ENCODE data around the gene CLEC19A. TPM values are rescaled to one million over a fixed set of nuclear protein-coding genes. Genes with fewer than 3 reads are reported as not detected.
A peak's percentile ranks its signal among the peaks of the same experiment; 100 is the strongest.

CLEC19A gene
- total and polyA plus RNA-seq, 4 donors = not detected

DNA sequence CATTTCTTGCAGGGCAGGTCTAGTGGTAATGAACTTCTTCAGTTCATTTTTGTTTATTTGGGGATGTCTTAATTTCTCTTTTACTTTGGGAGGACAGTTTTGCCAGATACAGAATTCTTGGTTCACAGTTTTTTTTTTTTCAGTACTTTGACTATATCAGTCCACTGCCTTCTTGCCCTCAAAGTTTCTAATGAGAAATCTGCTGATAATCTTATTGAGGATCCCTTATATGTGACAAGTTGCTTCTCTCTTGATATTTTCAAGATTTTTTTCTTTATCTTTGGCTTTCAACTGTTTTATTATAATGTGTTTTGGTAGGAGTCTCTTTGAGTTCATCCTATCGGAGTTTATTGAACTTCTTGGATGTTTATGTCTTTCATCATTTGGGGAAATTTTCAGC is 42.8 kb downstream of the CLEC19A start:
- no peaks in the 10 kb centered on the region for H3K27me3 ChIP-seq (ENCODE audit: control insufficient read depth in 1 of 2, insufficient read depth in 2 of 2, low read length in 1 of 2)
- no peak overlapping the region for H3K27ac ChIP-seq (ENCODE audit: low read depth in 1 of 2, low read length in 2 of 2)
- WGBS, 2 donors = 91 to 95% methylated on average over 1 of the region's 1 CpG
- no peak overlapping the region for H3K4me3 ChIP-seq (ENCODE audit: low read length in 2 of 2)
- no peak for ATAC-seq (ENCODE audit: low FRiP score)
- intact Hi-C loops (cut with DNase I) = no loop called here
- peaks cover 0 to 2% of the 10 kb centered on the region in 2 donors for H3K4me1 ChIP-seq (ENCODE audit: control insufficient read depth in 1 of 2, insufficient read depth in 2 of 2, low read length in 2 of 2)
- H3K36me3 ChIP-seq (ENCODE audit: control insufficient read depth in 1 of 2, insufficient read depth in 2 of 2, low read length in 1 of 2) = no peaks in the 10 kb centered on the region
- H3K9me3 ChIP-seq (ENCODE audit: control insufficient read depth, low read length) = no peaks in the 10 kb centered on the region
- no peak for DNase-seq

DNA sequence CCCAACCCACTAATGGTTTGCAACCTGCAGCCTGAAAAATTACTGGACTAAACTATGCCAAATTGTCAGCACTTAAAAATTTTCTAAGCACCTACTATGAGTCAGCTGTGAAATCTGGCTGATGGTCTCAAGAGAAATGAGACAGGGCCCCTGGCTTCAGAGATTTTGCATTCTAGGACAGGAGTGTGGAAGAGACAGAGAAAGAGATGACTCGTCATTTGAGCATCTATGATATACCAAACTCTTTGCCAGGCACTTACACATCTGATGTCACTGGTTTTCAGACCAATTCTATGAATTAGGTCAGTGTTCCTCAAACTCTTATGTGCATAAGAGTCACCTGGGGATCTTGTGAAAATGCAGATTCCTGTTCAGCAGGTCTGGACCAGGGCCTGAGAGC is 44.4 kb downstream of the CLEC19A start:
- Histone ChIP-seq H3K36me3 (ENCODE audit: control insufficient read depth in 1 of 2, insufficient read depth in 2 of 2, low read length in 1 of 2) (no peaks in the 10 kb centered on the region), H3K27ac (ENCODE audit: low read depth in 1 of 2, low read length in 2 of 2) (no peak overlapping the region), H3K4me3 (ENCODE audit: low read length in 2 of 2) (no peak overlapping the region), H3K27me3 (ENCODE audit: control insufficient read depth in 1 of 2, insufficient read depth in 2 of 2, low read length in 1 of 2) (no peaks in the 10 kb centered on the region), H3K4me1 (ENCODE audit: control insufficient read depth in 1 of 2, insufficient read depth in 2 of 2, low read length in 2 of 2) (peaks cover 0 to 2% of the 10 kb centered on the region in 2 donors), H3K9me3 (ENCODE audit: control insufficient read depth, low read length) (no peaks in the 10 kb centered on the region)
- 93 to 94% methylated on average over 1 of the region's 1 CpG for WGBS, 2 donors
- DNase-seq (no peak), ATAC-seq (ENCODE audit: low FRiP score) (no peak)
- intact Hi-C loops (cut with DNase I) = no loop called here

DNA sequence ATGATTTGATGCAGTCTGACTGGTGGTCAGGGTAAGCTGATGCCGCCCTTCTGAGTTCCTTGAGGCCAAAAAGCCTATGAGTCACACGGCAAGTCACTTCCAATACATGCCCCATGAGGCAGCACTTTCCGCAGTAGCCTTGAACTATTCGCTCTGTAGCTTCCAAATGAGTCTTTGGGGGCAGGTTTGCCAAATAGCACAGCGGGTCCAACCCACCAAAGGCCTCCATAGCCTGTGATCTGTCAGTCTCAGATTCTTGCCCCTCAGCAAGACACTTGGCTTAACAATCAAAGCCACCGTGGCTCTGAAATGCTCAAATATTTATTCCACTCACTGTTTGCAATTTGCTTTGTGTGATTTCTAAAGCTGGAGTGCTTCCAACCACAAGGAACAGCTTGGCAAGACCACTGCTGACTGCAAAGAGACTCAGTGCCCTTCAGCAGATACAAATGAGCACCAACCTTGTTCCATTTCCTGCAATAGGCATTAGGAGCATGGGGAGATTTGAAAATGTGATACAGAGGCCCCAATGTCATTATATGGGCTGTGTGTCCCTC is 45.4 kb downstream of the CLEC19A start:
- Histone ChIP-seq H3K9me3 (ENCODE audit: control insufficient read depth, low read length) (no peaks in the 10 kb centered on the region), H3K4me1 (ENCODE audit: control insufficient read depth in 1 of 2, insufficient read depth in 2 of 2, low read length in 2 of 2) (peaks cover 0 to 2% of the 10 kb centered on the region in 2 donors), H3K36me3 (ENCODE audit: control insufficient read depth in 1 of 2, insufficient read depth in 2 of 2, low read length in 1 of 2) (no peaks in the 10 kb centered on the region), H3K27me3 (ENCODE audit: control insufficient read depth in 1 of 2, insufficient read depth in 2 of 2, low read length in 1 of 2) (no peaks in the 10 kb centered on the region), H3K4me3 (ENCODE audit: low read length in 2 of 2) (no peak overlapping the region), H3K27ac (ENCODE audit: low read depth in 1 of 2, low read length in 2 of 2) (peak overlapping the region in 1 of 2 donors; percentile 11)
- DNase-seq (peak in 1 of 2 donors; percentile 44), ATAC-seq (ENCODE audit: low FRiP score) (no peak)
- 15 to 20% methylated on average over 6 of the region's 6 CpGs for WGBS, 2 donors
- intact Hi-C loops (cut with DNase I) = no loop called here

DNA sequence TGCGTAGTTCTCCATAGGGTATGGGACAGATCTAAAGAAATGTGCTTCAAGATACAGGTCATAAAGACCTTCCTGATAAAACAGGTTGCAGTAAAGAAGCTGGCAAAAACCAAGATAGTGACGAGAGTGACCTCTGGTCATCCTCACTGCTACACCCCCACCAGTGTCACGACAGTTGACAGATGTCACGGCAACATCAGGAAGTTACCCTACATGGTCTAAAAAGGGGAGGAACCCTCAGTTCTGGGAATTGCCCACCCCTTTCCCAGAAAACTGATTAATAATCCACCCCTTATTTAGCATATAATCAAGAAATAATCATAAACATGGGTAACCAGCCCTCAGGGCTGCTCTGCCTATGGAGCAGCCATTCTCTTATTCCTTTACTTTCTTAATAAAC is 46.3 kb downstream of the CLEC19A start:
- H3K27me3 ChIP-seq (ENCODE audit: control insufficient read depth in 1 of 2, insufficient read depth in 2 of 2, low read length in 1 of 2) = no peaks in the 10 kb centered on the region
- ATAC-seq (ENCODE audit: low FRiP score) (no peak), DNase-seq (no peak)
- WGBS, 2 donors = 87 to 89% methylated on average over 4 of the region's 4 CpGs
- no peak overlapping the region for H3K4me3 ChIP-seq (ENCODE audit: low read length in 2 of 2)
- peaks cover 0 to 2% of the 10 kb centered on the region in 2 donors for H3K4me1 ChIP-seq (ENCODE audit: control insufficient read depth in 1 of 2, insufficient read depth in 2 of 2, low read length in 2 of 2)
- no peaks in the 10 kb centered on the region for H3K36me3 ChIP-seq (ENCODE audit: control insufficient read depth in 1 of 2, insufficient read depth in 2 of 2, low read length in 1 of 2)
- intact Hi-C loops (cut with DNase I) = no loop called here
- no peak overlapping the region for H3K27ac ChIP-seq (ENCODE audit: low read depth in 1 of 2, low read length in 2 of 2)
- no peaks in the 10 kb centered on the region for H3K9me3 ChIP-seq (ENCODE audit: control insufficient read depth, low read length)

DNA sequence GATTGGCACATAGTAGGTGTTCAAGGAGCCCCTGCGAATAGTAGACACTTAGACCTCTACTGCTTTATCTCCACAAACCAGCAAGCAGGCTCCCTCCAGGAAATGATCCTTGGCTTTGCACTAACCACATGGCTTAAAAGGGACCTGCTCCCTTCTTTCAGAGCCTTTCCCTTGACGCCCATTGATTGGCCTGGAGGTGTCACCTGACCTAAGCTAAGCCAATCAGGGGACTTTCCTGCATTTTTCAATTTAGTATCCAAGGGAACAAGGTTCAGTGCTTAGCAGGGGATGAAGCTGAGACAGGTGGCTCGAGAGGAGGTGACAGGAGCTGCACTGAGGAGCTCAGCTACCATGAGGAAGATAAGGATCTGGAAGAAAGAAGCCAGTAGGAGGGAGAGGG is 52.8 kb downstream of the CLEC19A start:
- Histone ChIP-seq H3K36me3 (ENCODE audit: control insufficient read depth in 1 of 2, insufficient read depth in 2 of 2, low read length in 1 of 2) (no peaks in the 10 kb centered on the region), H3K4me3 (ENCODE audit: low read length in 2 of 2) (no peak overlapping the region), H3K27me3 (ENCODE audit: control insufficient read depth in 1 of 2, insufficient read depth in 2 of 2, low read length in 1 of 2) (no peaks in the 10 kb centered on the region), H3K9me3 (ENCODE audit: control insufficient read depth, low read length) (no peaks in the 10 kb centered on the region), H3K4me1 (ENCODE audit: control insufficient read depth in 1 of 2, insufficient read depth in 2 of 2, low read length in 2 of 2) (no peaks in the 10 kb centered on the region), H3K27ac (ENCODE audit: low read depth in 1 of 2, low read length in 2 of 2) (no peak overlapping the region)
- WGBS, 2 donors = 68% methylated on average over 3 of the region's 3 CpGs
- ATAC-seq (ENCODE audit: low FRiP score) (no peak), DNase-seq (no peak)
- intact Hi-C loops (cut with DNase I) = no loop called here

DNA sequence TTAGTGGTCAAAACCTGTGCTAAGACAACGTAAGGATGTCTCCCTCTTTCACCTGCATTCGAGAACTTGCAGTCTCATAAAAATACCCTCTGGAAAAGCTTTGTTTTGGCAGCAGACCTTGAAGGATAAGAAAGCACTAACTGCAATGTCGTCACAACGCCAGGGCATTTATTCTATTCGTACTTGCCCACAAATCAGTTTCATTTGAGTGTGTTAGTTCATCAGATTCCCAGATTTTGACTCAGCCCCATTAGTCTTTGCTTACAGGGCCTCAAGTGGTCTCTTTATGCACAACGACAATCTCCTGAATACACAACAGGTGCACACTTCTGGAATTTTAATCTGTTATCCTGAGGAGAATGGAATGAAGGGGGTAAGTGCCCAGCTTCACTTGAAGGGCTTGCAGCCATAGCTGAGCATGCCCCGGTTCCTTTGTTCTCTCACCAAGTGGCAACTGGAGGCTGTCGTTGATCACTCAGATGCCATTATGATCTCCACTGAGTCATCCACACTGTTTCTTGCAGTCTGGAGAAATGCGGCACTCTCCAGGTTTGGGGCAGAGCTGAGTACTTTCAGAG is 58.8 kb downstream of the CLEC19A start:
- no peak for DNase-seq
- Histone ChIP-seq H3K9me3 (ENCODE audit: control insufficient read depth, low read length) (peaks cover 2% of the 10 kb centered on the region), H3K27me3 (ENCODE audit: control insufficient read depth in 1 of 2, insufficient read depth in 2 of 2, low read length in 1 of 2) (no peaks in the 10 kb centered on the region), H3K27ac (ENCODE audit: low read depth in 1 of 2, low read length in 2 of 2) (no peak overlapping the region), H3K4me3 (ENCODE audit: low read length in 2 of 2) (no peak overlapping the region), H3K4me1 (ENCODE audit: control insufficient read depth in 1 of 2, insufficient read depth in 2 of 2, low read length in 2 of 2) (no peaks in the 10 kb centered on the region), H3K36me3 (ENCODE audit: control insufficient read depth in 1 of 2, insufficient read depth in 2 of 2, low read length in 1 of 2) (no peaks in the 10 kb centered on the region)
- intact Hi-C loops (cut with DNase I) = no loop called here
- WGBS, 2 donors = 55 to 64% methylated on average over 9 of the region's 9 CpGs
- ATAC-seq (ENCODE audit: low FRiP score) = no peak

DNA sequence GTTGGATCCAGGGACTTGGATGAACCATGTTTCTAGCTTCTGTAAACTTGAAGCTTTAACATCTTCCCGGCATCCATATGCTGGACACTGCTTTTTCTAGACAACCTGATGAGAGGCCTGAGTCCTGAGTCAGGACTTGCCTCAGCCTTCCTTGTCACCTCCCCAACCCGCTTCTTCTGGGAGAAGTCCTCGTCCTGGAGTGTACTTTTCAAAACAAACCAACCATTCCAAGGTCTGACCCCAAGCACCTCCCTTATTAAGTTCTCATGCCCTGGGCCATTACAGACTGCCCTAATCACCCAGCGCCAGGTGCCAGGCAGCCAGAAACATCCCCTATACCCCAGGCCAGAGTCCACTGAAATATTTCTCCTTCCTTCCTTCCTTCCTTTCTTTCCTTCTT is 59.4 kb downstream of the CLEC19A start:
- Histone ChIP-seq H3K9me3 (ENCODE audit: control insufficient read depth, low read length) (peaks cover 2% of the 10 kb centered on the region), H3K4me3 (ENCODE audit: low read length in 2 of 2) (no peak overlapping the region), H3K4me1 (ENCODE audit: control insufficient read depth in 1 of 2, insufficient read depth in 2 of 2, low read length in 2 of 2) (no peaks in the 10 kb centered on the region), H3K27ac (ENCODE audit: low read depth in 1 of 2, low read length in 2 of 2) (no peak overlapping the region), H3K27me3 (ENCODE audit: control insufficient read depth in 1 of 2, insufficient read depth in 2 of 2, low read length in 1 of 2) (no peaks in the 10 kb centered on the region), H3K36me3 (ENCODE audit: control insufficient read depth in 1 of 2, insufficient read depth in 2 of 2, low read length in 1 of 2) (no peaks in the 10 kb centered on the region)
- DNase-seq (no peak), ATAC-seq (ENCODE audit: low FRiP score) (no peak)
- 60 to 65% methylated on average over 4 of the region's 4 CpGs for WGBS, 2 donors
- intact Hi-C loops (cut with DNase I) = no loop called here

DNA sequence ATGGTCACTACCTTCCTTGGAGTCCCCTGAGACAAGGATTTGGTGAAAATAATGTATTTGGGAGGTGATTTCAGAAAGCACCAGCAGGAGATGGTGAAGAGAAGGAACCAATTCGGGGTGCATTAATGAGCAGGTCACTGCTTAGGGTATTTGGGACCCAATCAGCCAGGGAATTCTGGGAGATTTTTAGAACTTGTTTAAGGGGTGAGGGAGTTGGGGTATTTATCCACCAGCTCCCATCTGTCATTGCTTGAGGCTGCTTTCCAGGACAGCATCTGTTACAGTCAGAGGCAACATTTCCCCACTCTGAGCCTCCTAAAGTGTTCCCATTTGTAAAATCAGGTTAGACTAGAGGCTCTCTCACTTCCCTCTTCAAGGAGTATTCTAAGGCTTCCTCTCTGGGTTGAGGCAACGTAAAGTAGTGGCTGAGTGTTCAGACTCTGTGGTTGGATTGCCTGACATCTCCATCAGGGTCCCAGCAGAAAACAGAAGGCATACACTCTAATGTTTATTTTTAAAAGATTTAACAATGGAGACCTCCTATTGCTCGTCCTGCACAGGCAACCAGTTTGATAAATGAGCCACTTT is 60.9 kb downstream of the CLEC19A start:
- ATAC-seq (ENCODE audit: low FRiP score) (no peak), DNase-seq (no peak)
- Histone ChIP-seq H3K36me3 (ENCODE audit: control insufficient read depth in 1 of 2, insufficient read depth in 2 of 2, low read length in 1 of 2) (no peaks in the 10 kb centered on the region), H3K27ac (ENCODE audit: low read depth in 1 of 2, low read length in 2 of 2) (no peak overlapping the region), H3K4me1 (ENCODE audit: control insufficient read depth in 1 of 2, insufficient read depth in 2 of 2, low read length in 2 of 2) (no peaks in the 10 kb centered on the region), H3K27me3 (ENCODE audit: control insufficient read depth in 1 of 2, insufficient read depth in 2 of 2, low read length in 1 of 2) (no peaks in the 10 kb centered on the region), H3K9me3 (ENCODE audit: control insufficient read depth, low read length) (peaks cover 2% of the 10 kb centered on the region), H3K4me3 (ENCODE audit: low read length in 2 of 2) (no peak overlapping the region)
- 34 to 35% methylated on average over 3 of the region's 3 CpGs for WGBS, 2 donors
- intact Hi-C loops (cut with DNase I) = no loop called here

DNA sequence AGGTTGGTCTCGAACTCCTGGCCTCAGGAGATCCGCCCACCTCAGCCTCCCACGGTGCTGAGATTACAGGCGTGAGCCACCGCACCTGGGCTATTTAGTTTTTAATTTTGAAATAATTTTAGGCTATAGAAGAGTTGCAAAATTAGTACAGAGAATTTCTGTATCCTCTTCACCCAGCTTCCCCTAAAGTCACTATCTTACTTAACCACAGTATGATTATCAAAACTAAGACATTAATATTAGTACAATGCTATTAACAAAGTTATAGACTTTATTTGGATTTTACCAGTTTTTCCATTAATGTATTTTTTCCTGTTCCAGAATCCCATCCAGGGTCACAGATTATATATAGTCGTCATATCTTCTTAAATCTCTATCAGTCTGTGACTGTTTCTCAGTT is 62.6 kb downstream of the CLEC19A start:
- no peaks in the 10 kb centered on the region for H3K27me3 ChIP-seq (ENCODE audit: control insufficient read depth in 1 of 2, insufficient read depth in 2 of 2, low read length in 1 of 2)
- DNase-seq = no peak
- H3K4me3 ChIP-seq (ENCODE audit: low read length in 2 of 2) = no peak overlapping the region
- no peak overlapping the region for H3K27ac ChIP-seq (ENCODE audit: low read depth in 1 of 2, low read length in 2 of 2)
- peaks cover 2% of the 10 kb centered on the region for H3K9me3 ChIP-seq (ENCODE audit: control insufficient read depth, low read length)
- H3K4me1 ChIP-seq (ENCODE audit: control insufficient read depth in 1 of 2, insufficient read depth in 2 of 2, low read length in 2 of 2) = no peaks in the 10 kb centered on the region
- WGBS, 2 donors = 81 to 84% methylated on average over 6 of the region's 6 CpGs
- ATAC-seq (ENCODE audit: low FRiP score) = no peak
- intact Hi-C loops (cut with DNase I) = no loop called here
- H3K36me3 ChIP-seq (ENCODE audit: control insufficient read depth in 1 of 2, insufficient read depth in 2 of 2, low read length in 1 of 2) = no peaks in the 10 kb centered on the region
